H1 (cell line): ENCODE measurements around the gene RBM44. TPM values are rescaled to one million over a fixed set of nuclear protein-coding genes. Genes with fewer than 3 reads are reported as not detected.

Experiments used
- CTCF ChIA-PET: fragments of 300-600 bp; sonication (Branson Sonifier 250); formaldehyde crosslinking; loops from one replicate; lab custom pipeline; 2021; ENCODE audit not compliant: partially characterized antibody; lab: Charles Lee
- POLR2A ChIA-PET: fragments of 300-600 bp; sonication (Branson Sonifier 250); formaldehyde crosslinking; loops from one replicate; lab custom pipeline; 2021; ENCODE audit warnings: inconsistent platforms; ENCODE audit not compliant: partially characterized antibody; lab: Charles Lee
- DNase-seq, 2 experiments: peaks; one replicate each; pipeline versions ENCODE4 v3.0.0 to v3.0.0-alpha.2; 2010 to 2022; ENCODE audit warnings: low spot score in 2 of 2, low read depth in 1 of 2, mixed read lengths in 1 of 2
- FAIRE-seq: peaks from 2 replicates; lab custom pipeline; 2011; peaks lifted over from hg19 to GRCh38; lab: Jason Lieb, UNC
- H2AFZ ChIP-seq: 2 replicates; pipeline ENCODE4 v1.8.1; 2012; ENCODE audit warnings: low read length, inconsistent platforms
- H2AK5ac ChIP-seq: 2 replicates; pipeline ENCODE4 v1.6.1; 2013; ENCODE audit warnings: low read depth, low read length
- H2BK120ac ChIP-seq: replicated peaks from 2 replicates; pipeline ENCODE3; 2013; ENCODE audit warnings: low read depth, low read length, inconsistent platforms
- H2BK12ac ChIP-seq: 2 replicates; pipeline ENCODE4 v1.6.1; 2013; ENCODE audit warnings: low read depth, low read length
- H2BK15ac ChIP-seq: 2 replicates; pipeline ENCODE4 v1.6.1; 2013; ENCODE audit warnings: low read length
- H2BK20ac ChIP-seq: 2 replicates; pipeline ENCODE4 v1.6.1; 2013; ENCODE audit warnings: low read length
- H2BK5ac ChIP-seq: 2 replicates; pipeline ENCODE4 v1.6.1; 2013; ENCODE audit warnings: low read depth, low read length
- H3K14ac ChIP-seq: 2 replicates; pipeline ENCODE4 v1.6.1; 2013; ENCODE audit warnings: inconsistent platforms; ENCODE audit not compliant: insufficient read length
- H3K18ac ChIP-seq: 2 replicates; pipeline ENCODE4 v1.6.1; 2013; ENCODE audit warnings: low read length; ENCODE audit errors: extremely low read depth
- H3K23ac ChIP-seq: 2 replicates; pipeline ENCODE4 v1.6.1; 2013; ENCODE audit warnings: inconsistent platforms; ENCODE audit not compliant: insufficient read length
- H3K23me2 ChIP-seq: 2 replicates; pipeline ENCODE4 v1.6.1; 2013; ENCODE audit warnings: low read depth, low read length
- H3K27ac ChIP-seq: 2 replicates; pipeline ENCODE4 v1.6.1; 2011; ENCODE audit warnings: low read depth, low read length, inconsistent platforms
- H3K27me3 ChIP-seq, 4 experiments: replicated peaks in 1 of 4; 1 replicate in 1 of 4; 2 replicates in 3 of 4; pipeline versions ENCODE4 v1.6.1 to v1.8.1; 2011 to 2013; ENCODE audit warnings: low read length in 3 of 4, mild to moderate bottlenecking in 3 of 4, inconsistent platforms in 2 of 4, mixed read lengths in 2 of 4, moderate library complexity in 1 of 4; ENCODE audit not compliant: control insufficient read depth in 3 of 4, insufficient read depth in 3 of 4; ENCODE audit errors: extremely low read depth in 1 of 4
- H3K36me3 ChIP-seq, 4 experiments: 2 replicates each; pipeline versions ENCODE4 v1.6.1 to v1.8.1; 2011 to 2013; ENCODE audit warnings: mild to moderate bottlenecking in 4 of 4, low read length in 3 of 4, moderate library complexity in 2 of 4, control low read depth in 1 of 4, inconsistent platforms in 1 of 4; ENCODE audit not compliant: insufficient read depth in 4 of 4, control insufficient read depth in 2 of 4
- H3K4ac ChIP-seq: replicated peaks from 2 replicates; pipeline ENCODE3; 2013; ENCODE audit warnings: low read length, low read depth, mixed read lengths, inconsistent platforms; ENCODE audit not compliant: insufficient read length
- H3K4me1 ChIP-seq, 4 experiments: replicated peaks in 1 of 4; 1 replicate in 1 of 4; 2 replicates in 3 of 4; pipeline versions ENCODE4 v1.6.1 to v1.8.1; 2011 to 2013; ENCODE audit warnings: low read length in 3 of 4, inconsistent platforms in 2 of 4, mixed read lengths in 1 of 4; ENCODE audit not compliant: insufficient read depth in 4 of 4, control insufficient read depth in 3 of 4
- H3K4me2 ChIP-seq, 2 experiments: 2 replicates each; pipeline versions ENCODE4 v1.6.1 to v1.8.1; 2011 to 2013; ENCODE audit warnings: low read depth in 2 of 2, low read length in 2 of 2, control low read depth in 1 of 2, inconsistent platforms in 1 of 2, mild to moderate bottlenecking in 1 of 2; ENCODE audit not compliant: insufficient read depth in 1 of 2
- H3K4me3 ChIP-seq, 4 experiments: fragments of 200-600, 300-600 bp in 1 of 4; sonication (generic), shearing (Covaris generic), sonication (Bioruptor Twin) in 1 of 4; 2 replicates each; pipeline versions ENCODE4 v1.5.1 to v1.8.1; 2011 to 2016; ENCODE audit warnings: low read length in 4 of 4, low read depth in 3 of 4, control low read depth in 2 of 4, inconsistent platforms in 2 of 4, mild to moderate bottlenecking in 2 of 4, mixed read lengths in 1 of 4, moderate library complexity in 1 of 4; ENCODE audit not compliant: insufficient read depth in 2 of 4; ENCODE audit errors: extremely low read depth in 1 of 4
- H3K56ac ChIP-seq: replicated peaks from 2 replicates; pipeline ENCODE3; 2013; ENCODE audit warnings: low read depth, mild to moderate bottlenecking, mixed read lengths, low read length, inconsistent platforms; ENCODE audit not compliant: insufficient read length
- H3K79me1 ChIP-seq: 2 replicates; pipeline ENCODE4 v1.6.1; 2013; ENCODE audit warnings: low read depth, low read length, control low read depth
- H3K79me2 ChIP-seq, 2 experiments: 2 replicates each; pipeline versions ENCODE4 v1.6.1 to v1.8.1; 2012 to 2013; ENCODE audit warnings: low read length in 2 of 2, mild to moderate bottlenecking in 2 of 2, inconsistent platforms in 1 of 2; ENCODE audit not compliant: insufficient read depth in 2 of 2, control insufficient read depth in 1 of 2
- H3K9ac ChIP-seq, 4 experiments: replicated peaks in 1 of 4; 1 replicate in 1 of 4; 2 replicates in 3 of 4; pipeline versions ENCODE4 v1.6.1 to v1.8.1; 2011 to 2013; ENCODE audit warnings: low read depth in 3 of 4, low read length in 3 of 4, control low read depth in 2 of 4, mild to moderate bottlenecking in 2 of 4, moderate library complexity in 2 of 4, inconsistent platforms in 1 of 4; ENCODE audit errors: extremely low read depth in 1 of 4
- H3K9me3 ChIP-seq, 2 experiments: 2 replicates each; pipeline versions ENCODE4 v1.6.1 to v1.8.1; 2012 to 2013; ENCODE audit warnings: mild to moderate bottlenecking in 2 of 2, moderate library complexity in 2 of 2, control low read depth in 1 of 2, inconsistent platforms in 1 of 2, low read depth in 1 of 2, low read length in 1 of 2, mixed read lengths in 1 of 2; ENCODE audit not compliant: insufficient read depth in 2 of 2
- H4K20me1 ChIP-seq, 2 experiments: replicated peaks in 1 of 2; 2 replicates each; pipeline versions ENCODE3 to v1.8.1; 2011 to 2013; ENCODE audit warnings: inconsistent platforms in 2 of 2, low read length in 2 of 2, mild to moderate bottlenecking in 1 of 2; ENCODE audit not compliant: insufficient read depth in 2 of 2, control insufficient read depth in 1 of 2
- H4K5ac ChIP-seq: 2 replicates; pipeline ENCODE4 v1.6.1; 2013; ENCODE audit warnings: low read length, low read depth, mixed read lengths, inconsistent platforms; ENCODE audit not compliant: insufficient read length
- H4K8ac ChIP-seq: 2 replicates; pipeline ENCODE4 v1.8.0; 2013; ENCODE audit warnings: mild to moderate bottlenecking, moderate library complexity, low read length, inconsistent platforms; ENCODE audit not compliant: insufficient read depth; ENCODE audit errors: extremely low read depth
- H4K91ac ChIP-seq: replicated peaks from 2 replicates; pipeline ENCODE3; 2013; ENCODE audit warnings: low read length, mixed read lengths, inconsistent platforms; ENCODE audit not compliant: insufficient read length
- CHD2 ChIP-seq: IDR thresholded peaks from 2 replicates; pipeline ENCODE4 v1.6.1; 2012; ENCODE audit warnings: low read length, improper control_type of control experiment
- TAF1 ChIP-seq: IDR thresholded peaks from 2 replicates; pipeline ENCODE4 v1.6.1; 2011; ENCODE audit warnings: mild to moderate bottlenecking, low read depth, low read length
- TCF12 ChIP-seq: IDR thresholded peaks from 2 replicates; pipeline ENCODE4 v1.6.1; 2011; ENCODE audit warnings: low read depth, mild to moderate bottlenecking, low read length
- WGBS, 2 experiments: shearing (Covaris generic) in 1 of 2; methylation state at CpG; one replicate each; pipeline versions ENCODE4 v1.1.6 to v1.1.7; 2013 to 2015; ENCODE audit warnings: low lambda C conversion rate in 2 of 2, mixed read lengths in 2 of 2, inconsistent platforms in 1 of 2, low coverage in 1 of 2, missing lambda C conversion rate in 1 of 2; ENCODE audit not compliant: insufficient replicate concordance in 2 of 2, insufficient coverage in 1 of 2, insufficient read length in 1 of 2; ENCODE audit errors: extremely low coverage in 1 of 2, missing lambda C conversion rate in 1 of 2; 5-methylcytosine and 5-hydroxymethylcytosine counted together
- polyA plus RNA-seq, 7 experiments: library from polyadenylated mRNA; depleted of rRNA in 3 of 7; stranded (reverse) in 5 of 7; unstranded in 2 of 7; fragments of >200 nt in 5 of 7; fragments of 200-250 nt in 2 of 7; gene quantifications; 1 replicate in 5 of 7; 2 replicates in 1 of 7; 4 replicates in 1 of 7; pipeline versions ENCODE4 v1.2.1 to v1.2.3, GENCODE V29; 2011 to 2013; ENCODE audit warnings: missing spikeins in 2 of 7, mixed read lengths in 2 of 7
- total RNA-seq: library from RNA; stranded (reverse); fragmentation: NEBNext Ultra II Directional; extraction: Animal tissue kit (Norgen Biotek cat#: 25700); gene quantifications from 2 replicates; pipeline ENCODE4 v1.2.1, GENCODE V29; 2021
- TF ChIP-seq, protein P1 (sequence below): IDR thresholded peaks from 2 replicates; pipeline ENCODE4 v1.6.1; 2012; ENCODE audit warnings: low read length, inconsistent platforms
- TF ChIP-seq, protein P2 (sequence below): IDR thresholded peaks from 2 replicates; pipeline ENCODE4 v1.6.1; 2012; ENCODE audit warnings: inconsistent platforms
- TF ChIP-seq, protein P3 (sequence below), 3 experiments: IDR thresholded peaks; 1 replicate in 2 of 3; 2 replicates in 1 of 3; pipeline versions ENCODE4 v1.5.1 to v1.6.1; 2011; ENCODE audit warnings: low read length in 3 of 3, mild to moderate bottlenecking in 3 of 3, inconsistent platforms in 2 of 3, low read depth in 1 of 3, moderate library complexity in 1 of 3; ENCODE audit not compliant: insufficient read depth in 1 of 3; ENCODE audit errors: control extremely low read depth in 1 of 3

The RBM44 gene
- total and polyA plus RNA-seq, 2 of the 8 experiments (the other 6 are each of a cell fraction or from before 2014, with no cell fraction given), result 0.12 to 0.43 TPM

DNA sequence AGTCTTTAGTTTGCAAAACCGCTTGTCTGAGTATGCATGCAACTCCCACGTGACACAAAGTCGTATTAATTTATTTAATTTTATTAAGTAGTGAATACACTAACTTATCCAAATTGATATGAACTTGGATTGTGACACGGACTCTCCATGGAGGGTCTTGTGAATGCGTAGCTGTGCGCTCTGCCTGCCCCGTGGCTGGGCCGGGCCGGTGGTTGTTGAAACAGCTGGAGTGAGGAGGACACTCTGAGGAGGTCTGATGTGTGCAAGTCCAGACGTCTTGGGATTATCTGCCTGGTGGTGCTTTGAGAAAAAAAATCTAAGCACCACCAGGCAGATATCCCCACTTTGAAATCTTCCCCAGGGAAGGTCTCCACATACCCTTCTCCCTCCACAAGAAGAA lies 41.0 kb upstream of the RBM44 start:
- Histone ChIP-seq H2BK20ac (no peak overlapping the region), H4K8ac (no peak overlapping the region), H2BK120ac (no peak overlapping the region), H3K4me2 (no peak overlapping the region), H3K27ac (no peak overlapping the region), H3K36me3 (peaks cover 2 to 43% (median 22%) of the 10 kb centered on the region in 4 experiments; a peak in 7 of 8 replicates), H2AK5ac (no peak overlapping the region), H3K4ac (no peak overlapping the region), H3K4me1 (no peaks in the 10 kb centered on the region), H3K56ac (no peak overlapping the region), H3K27me3 (no peaks in the 10 kb centered on the region), H3K18ac (no peak overlapping the region), H2BK15ac (no peak overlapping the region), H3K14ac (no peak overlapping the region), H3K23me2 (no peaks in the 10 kb centered on the region), H2BK5ac (no peak overlapping the region), H3K79me1 (no peaks in the 10 kb centered on the region), H3K79me2 (no peaks in the 10 kb centered on the region), H4K20me1 (no peaks in the 10 kb centered on the region), H4K91ac (no peak overlapping the region), H3K9me3 (no peaks in the 10 kb centered on the region), H3K4me3 (no peak overlapping the region), H3K23ac (no peak overlapping the region), H2AFZ (no peak overlapping the region), H3K9ac (no peak overlapping the region), H4K5ac (no peak overlapping the region), H2BK12ac (no peak overlapping the region)
- FAIRE-seq, result no peak
- ChIA-PET CTCF (interaction anchor here (1.1 to 2.1 kb wide), 4 partner anchors 13 to 71 kb away, joined by 3 to 7 read pairs (median 4); no protein-coding TSS in a partner anchor), POLR2A (interaction anchor here (0.7 to 1.4 kb wide), 2 partner anchors 12 to 338 kb away, joined by 3 read pairs; no protein-coding TSS in a partner anchor)
- TF ChIP-seq, protein P1, sequence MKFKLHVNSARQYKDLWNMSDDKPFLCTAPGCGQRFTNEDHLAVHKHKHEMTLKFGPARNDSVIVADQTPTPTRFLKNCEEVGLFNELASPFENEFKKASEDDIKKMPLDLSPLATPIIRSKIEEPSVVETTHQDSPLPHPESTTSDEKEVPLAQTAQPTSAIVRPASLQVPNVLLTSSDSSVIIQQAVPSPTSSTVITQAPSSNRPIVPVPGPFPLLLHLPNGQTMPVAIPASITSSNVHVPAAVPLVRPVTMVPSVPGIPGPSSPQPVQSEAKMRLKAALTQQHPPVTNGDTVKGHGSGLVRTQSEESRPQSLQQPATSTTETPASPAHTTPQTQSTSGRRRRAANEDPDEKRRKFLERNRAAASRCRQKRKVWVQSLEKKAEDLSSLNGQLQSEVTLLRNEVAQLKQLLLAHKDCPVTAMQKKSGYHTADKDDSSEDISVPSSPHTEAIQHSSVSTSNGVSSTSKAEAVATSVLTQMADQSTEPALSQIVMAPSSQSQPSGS, result no peak
- TF ChIP-seq TCF12, result no peak
- no peak for TF ChIP-seq TAF1
- TF ChIP-seq, protein P2, sequence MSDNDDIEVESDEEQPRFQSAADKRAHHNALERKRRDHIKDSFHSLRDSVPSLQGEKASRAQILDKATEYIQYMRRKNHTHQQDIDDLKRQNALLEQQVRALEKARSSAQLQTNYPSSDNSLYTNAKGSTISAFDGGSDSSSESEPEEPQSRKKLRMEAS, result no peak
- TF ChIP-seq, protein P3, sequence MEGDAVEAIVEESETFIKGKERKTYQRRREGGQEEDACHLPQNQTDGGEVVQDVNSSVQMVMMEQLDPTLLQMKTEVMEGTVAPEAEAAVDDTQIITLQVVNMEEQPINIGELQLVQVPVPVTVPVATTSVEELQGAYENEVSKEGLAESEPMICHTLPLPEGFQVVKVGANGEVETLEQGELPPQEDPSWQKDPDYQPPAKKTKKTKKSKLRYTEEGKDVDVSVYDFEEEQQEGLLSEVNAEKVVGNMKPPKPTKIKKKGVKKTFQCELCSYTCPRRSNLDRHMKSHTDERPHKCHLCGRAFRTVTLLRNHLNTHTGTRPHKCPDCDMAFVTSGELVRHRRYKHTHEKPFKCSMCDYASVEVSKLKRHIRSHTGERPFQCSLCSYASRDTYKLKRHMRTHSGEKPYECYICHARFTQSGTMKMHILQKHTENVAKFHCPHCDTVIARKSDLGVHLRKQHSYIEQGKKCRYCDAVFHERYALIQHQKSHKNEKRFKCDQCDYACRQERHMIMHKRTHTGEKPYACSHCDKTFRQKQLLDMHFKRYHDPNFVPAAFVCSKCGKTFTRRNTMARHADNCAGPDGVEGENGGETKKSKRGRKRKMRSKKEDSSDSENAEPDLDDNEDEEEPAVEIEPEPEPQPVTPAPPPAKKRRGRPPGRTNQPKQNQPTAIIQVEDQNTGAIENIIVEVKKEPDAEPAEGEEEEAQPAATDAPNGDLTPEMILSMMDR (IDR thresholded peaks at IDR 0.05; ENCODE audit: control extremely low read depth in 1 of 3, insufficient read depth in 1 of 3, low read depth in 1 of 3, low read length in 3 of 3), result no peak
- TF ChIP-seq CHD2, result no peak
- no peak for DNase-seq
- WGBS, 2 experiments, result 95% methylated on average over 10 of the region's 10 CpGs; no CpG with 5 or more reads in 1 of the 2 experiments
